GM12864 (cell line): ENCODE measurements around the gene OR11L1.

ENCODE experiments used
- DNase-seq: peaks from one replicate; pipeline ENCODE4 v3.0.0-alpha.2; 2011; ENCODE audit warnings: low read depth
- H3K4me3 ChIP-seq: 2 replicates; pipeline ENCODE4 v1.5.1; 2011; ENCODE audit warnings: mild to moderate bottlenecking, low read depth, low read length, control low read depth
- CTCF ChIP-seq: IDR thresholded peaks from 2 replicates; pipeline ENCODE4 v1.5.1; 2011; ENCODE audit warnings: low read depth, mild to moderate bottlenecking, moderate library complexity, low read length, control low read depth, inconsistent platforms; ENCODE audit errors: missing control alignments

The OR11L1 gene

GRCh38 chr1:247841796-247842195 lies at the start of gene OR11L1:
Gene OR11L1 (minus strand): TSS chr1:247841896. CDS start chr1:247841896, 0 bp downstream.
- no peak for DNase-seq
- no peak for TF ChIP-seq CTCF
- H3K4me3 ChIP-seq: no peak within 1 kb of the TSS

- no peak for DNase-seq
- TF ChIP-seq CTCF: no peak
- no peak overlapping the region for H3K4me3 ChIP-seq
Measured at GRCh38 chr1:247884797-247885413, 43.2 kb upstream of the OR11L1 start.

- no peak overlapping the region for H3K4me3 ChIP-seq
- DNase-seq: no peak
- no peak for TF ChIP-seq CTCF
Measured at GRCh38 chr1:247883346-247883745, 41.6 kb upstream of the OR11L1 start.

- no peak for DNase-seq
- no peak overlapping the region for H3K4me3 ChIP-seq
- TF ChIP-seq CTCF: no peak
Measured at GRCh38 chr1:247865416-247865815, 23.7 kb upstream of the OR11L1 start.

GRCh38 chr1:247864644-247865043 lies 22.9 kb upstream of the OR11L1 start:
- H3K4me3 ChIP-seq: no peak overlapping the region
- TF ChIP-seq CTCF: no peak
- DNase-seq: no peak

GRCh38 chr1:247862756-247863155 lies 21.1 kb upstream of the OR11L1 start:
- TF ChIP-seq CTCF: no peak
- no peak for DNase-seq
- no peak overlapping the region for H3K4me3 ChIP-seq

- no peak for TF ChIP-seq CTCF
- DNase-seq: no peak
- no peak overlapping the region for H3K4me3 ChIP-seq
Measured at GRCh38 chr1:247857985-247858619, 16.4 kb upstream of the OR11L1 start.
